Upper lobe of right lung (tissue), 1 donor: Measurements from ENCODE around the gene IFNAR1. TPM values are rescaled to one million over a fixed set of nuclear protein-coding genes. Genes with fewer than 3 reads are reported as not detected.

Experiments
- ATAC-seq: fragments of 200-7000 bp; cut with Tn5 transposase; one replicate; pipeline ENCODE4 v1.9.1; 2020; ENCODE audit warnings: mild to moderate bottlenecking, moderate library complexity
- DNase-seq: peaks from one replicate; pipeline ENCODE4 v3.0.0-alpha.2; 2020
- H3K27ac ChIP-seq: fragments of 200-600 bp; one replicate; pipeline ENCODE4 v1.8.0; 2022
- H3K27me3 ChIP-seq: fragments of 200-600 bp; one replicate; pipeline ENCODE4 v1.8.0; 2022; ENCODE audit warnings: mild to moderate bottlenecking
- H3K36me3 ChIP-seq: fragments of 200-600 bp; one replicate; pipeline ENCODE4 v1.8.0; 2022
- H3K4me1 ChIP-seq: fragments of 200-600 bp; one replicate; pipeline ENCODE4 v1.8.0; 2022
- H3K4me3 ChIP-seq: fragments of 200-600 bp; one replicate; pipeline ENCODE4 v1.8.0; 2022; ENCODE audit warnings: mild to moderate bottlenecking
- H3K9me3 ChIP-seq: fragments of 200-600 bp; one replicate; pipeline ENCODE4 v1.8.0; 2022
- CTCF ChIP-seq: fragments of 200-600 bp; IDR thresholded peaks from one replicate; pipeline ENCODE4 v1.8.0; 2022; ENCODE audit warnings: antibody characterized with exemption
- intact Hi-C: fragments of 100-400 bp; cut with DNase I; formaldehyde crosslinking; loops from one replicate; pipeline ENCODE4 v1.11.0; 2022
- total RNA-seq: library from RNA; stranded (reverse); fragmentation: NEBNext Ultra II Directional; extraction: Animal tissue kit (Norgen Biotek cat#: 25700); gene quantifications from one replicate; pipeline ENCODE4 v1.2.1, GENCODE V29; 2021
- donor health status: DM: no; HTN: yes; CAD: no; lungs with severe emphysema.

The IFNAR1 gene
- total RNA-seq, 1 donor from 2014 or later: 72.1 TPM

- ATAC-seq (peak; percentile 67), DNase-seq (peak; percentile 85)
- Histone ChIP-seq H3K27me3 (no peaks in the 10 kb centered on the region), H3K4me1 (peaks cover 30% of the 10 kb centered on the region), H3K27ac (peak overlapping the region; percentile 99), H3K36me3 (no peaks in the 10 kb centered on the region), H3K9me3 (no peaks in the 10 kb centered on the region), H3K4me3 (peak overlapping the region; percentile 96)
- TF ChIP-seq CTCF: no peak
- intact Hi-C loops: no loop called here
These were observed 675 bp downstream of the IFNAR1 start for GRCh38 chr21:33325222-33326067.

GRCh38 chr21:33327326-33327725 lies 2.6 kb downstream of the IFNAR1 start:
- no peak for TF ChIP-seq CTCF
- H3K36me3 ChIP-seq: peaks cover 5% of the 10 kb centered on the region
- no peak overlapping the region for H3K4me3 ChIP-seq
- peaks cover 30% of the 10 kb centered on the region for H3K4me1 ChIP-seq
- no peaks in the 10 kb centered on the region for H3K27me3 ChIP-seq
- H3K9me3 ChIP-seq: no peaks in the 10 kb centered on the region
- DNase-seq (no peak), ATAC-seq (no peak)
- no peak overlapping the region for H3K27ac ChIP-seq
- intact Hi-C loops: no loop called here

- DNase-seq: no peak
- no peak for TF ChIP-seq CTCF
- Histone ChIP-seq H3K4me3 (no peak overlapping the region), H3K9me3 (no peaks in the 10 kb centered on the region), H3K4me1 (peaks cover 30% of the 10 kb centered on the region), H3K27ac (no peak overlapping the region), H3K27me3 (no peaks in the 10 kb centered on the region), H3K36me3 (peaks cover 5% of the 10 kb centered on the region)
- intact Hi-C loops: no loop called here
- ATAC-seq: no peak
These were observed 3.1 kb downstream of the IFNAR1 start for GRCh38 chr21:33327792-33328433.

- no peak for DNase-seq
- peak; percentile 35 for ATAC-seq
- TF ChIP-seq CTCF: no peak
- intact Hi-C loops: no loop called here
- Histone ChIP-seq H3K27me3 (no peaks in the 10 kb centered on the region), H3K36me3 (peaks cover 10% of the 10 kb centered on the region), H3K4me3 (no peak overlapping the region), H3K9me3 (no peaks in the 10 kb centered on the region), H3K4me1 (peaks cover 26% of the 10 kb centered on the region), H3K27ac (no peak overlapping the region)
These were observed 6.0 kb downstream of the IFNAR1 start for GRCh38 chr21:33330726-33331125.

- no peak for TF ChIP-seq CTCF
- Histone ChIP-seq H3K4me1 (peaks cover 12% of the 10 kb centered on the region), H3K9me3 (no peaks in the 10 kb centered on the region), H3K4me3 (no peak overlapping the region), H3K36me3 (peaks cover 18% of the 10 kb centered on the region), H3K27ac (no peak overlapping the region), H3K27me3 (no peaks in the 10 kb centered on the region)
- no peak for DNase-seq
- intact Hi-C loops: no loop called here
- no peak for ATAC-seq
These were observed 7.4 kb downstream of the IFNAR1 start for GRCh38 chr21:33332143-33332542.
